T-helper 1 cell treated with Interleukin-12 subunit alpha and Interleukin-12 subunit beta and Interleukin-4 antibody, amounts not matched to agents 30 ng/mL and 1 ng/mL, for 36 hours (primary cell): ENCODE results near the gene EDIL3. TPM values are rescaled to one million over a fixed set of nuclear protein-coding genes. Genes with fewer than 3 reads are reported as not detected.

Source experiments
- intact Hi-C: fragments of 100-400 bp; cut with micrococcal nuclease; formaldehyde crosslinking; loops from one replicate; pipeline ENCODE4 v1.15.1; 2024
- total RNA-seq: library from RNA; stranded (reverse); gene quantifications from 2 replicates; pipeline ENCODE4 v1.2.3, GENCODE V29; 2022

Gene EDIL3
- total RNA-seq, 1 donor from 2014 or later, result not detected

GRCh38 chr5:83983852-83984251 is 400.8 kb downstream of the EDIL3 start:
- intact Hi-C loops, result no loop called here

GRCh38 chr5:83973925-83974815 is 410.5 kb downstream of the EDIL3 start:
- intact Hi-C loops, result no loop called here

GRCh38 chr5:83972909-83973308 is 411.8 kb downstream of the EDIL3 start:
- intact Hi-C loops, result no loop called here

- intact Hi-C loops, result no loop called here
Measured at GRCh38 chr5:83972236-83972635, 412.4 kb downstream of the EDIL3 start.

- intact Hi-C loops, result no loop called here
Measured at GRCh38 chr5:83967417-83967816, 417.3 kb downstream of the EDIL3 start.

GRCh38 chr5:83965441-83965840 is 419.2 kb downstream of the EDIL3 start:
- intact Hi-C loops, result no loop called here

GRCh38 chr5:83964271-83964670 is 420.4 kb downstream of the EDIL3 start:
- intact Hi-C loops, result no loop called here

GRCh38 chr5:83957188-83957587 is 427.5 kb downstream of the EDIL3 start:
- intact Hi-C loops, result no loop called here

- intact Hi-C loops, result no loop called here
Measured at GRCh38 chr5:83956386-83956785, 428.3 kb downstream of the EDIL3 start.

- intact Hi-C loops, result no loop called here
Measured at GRCh38 chr5:83955916-83956315, 428.8 kb downstream of the EDIL3 start.

GRCh38 chr5:83947763-83948162 is 436.9 kb downstream of the EDIL3 start:
- intact Hi-C loops, result no loop called here

- intact Hi-C loops, result no loop called here
Measured at GRCh38 chr5:83946516-83946915, 438.2 kb downstream of the EDIL3 start.

GRCh38 chr5:83942155-83942554 is 442.5 kb downstream of the EDIL3 start:
- intact Hi-C loops, result no loop called here

GRCh38 chr5:83937837-83938236 is 446.8 kb downstream of the EDIL3 start:
- intact Hi-C loops, result no loop called here

- intact Hi-C loops, result no loop called here
Measured at GRCh38 chr5:83931969-83932368, 452.7 kb downstream of the EDIL3 start.

- intact Hi-C loops, result loop anchor here (1.0 kb wide), 1 partner anchor 209 kb away; no protein-coding TSS in a partner anchor
Measured at GRCh38 chr5:83927140-83927733, 457.4 kb downstream of the EDIL3 start.

- intact Hi-C loops, result no loop called here
Measured at GRCh38 chr5:83925955-83926337, 458.7 kb downstream of the EDIL3 start.

GRCh38 chr5:83925321-83925954 is 459.2 kb downstream of the EDIL3 start:
- intact Hi-C loops, result no loop called here

- intact Hi-C loops, result no loop called here
Measured at GRCh38 chr5:83924891-83925290, 459.8 kb downstream of the EDIL3 start.

GRCh38 chr5:83924171-83924570 is 460.5 kb downstream of the EDIL3 start:
- intact Hi-C loops, result no loop called here

- intact Hi-C loops, result no loop called here
Measured at GRCh38 chr5:83922699-83923098, 462.0 kb downstream of the EDIL3 start.

GRCh38 chr5:83921666-83922193 is 462.9 kb downstream of the EDIL3 start:
- intact Hi-C loops, result no loop called here
